Measurements from ENCODE around the gene SORCS2. TPM values are rescaled to one million over a fixed set of nuclear protein-coding genes. Genes with fewer than 3 reads are reported as not detected.

The SORCS2 gene
- total and polyA plus RNA-seq, 2 of the 8 experiments (the other 6 are each of a cell fraction or from before 2014, with no cell fraction given) = 0.36 to 1.8 TPM

- TF ChIP-seq CHD7 (IDR thresholded peaks at IDR 0.05; ENCODE audit: insufficient replicate concordance, low read length) (no peak), CBX8 (IDR thresholded peaks at IDR 0.05; ENCODE audit: borderline replicate concordance, low read depth, low read length) (no peak), EGR1 (IDR thresholded peaks at IDR 0.05; ENCODE audit: borderline replicate concordance, low read depth, low read length) (no peak)
These were observed 555.2 kb downstream of the SORCS2 start (continued) for GRCh38 chr4:7747566-7747965.
